Putamen (tissue), 1 donor: ENCODE data around the gene CAMSAP2.

Source experiments
- DNase-seq: peaks from one replicate; pipeline ENCODE4 v3.0.0-alpha.2; 2016; ENCODE audit warnings: low spot score

CAMSAP2 gene

DNA sequence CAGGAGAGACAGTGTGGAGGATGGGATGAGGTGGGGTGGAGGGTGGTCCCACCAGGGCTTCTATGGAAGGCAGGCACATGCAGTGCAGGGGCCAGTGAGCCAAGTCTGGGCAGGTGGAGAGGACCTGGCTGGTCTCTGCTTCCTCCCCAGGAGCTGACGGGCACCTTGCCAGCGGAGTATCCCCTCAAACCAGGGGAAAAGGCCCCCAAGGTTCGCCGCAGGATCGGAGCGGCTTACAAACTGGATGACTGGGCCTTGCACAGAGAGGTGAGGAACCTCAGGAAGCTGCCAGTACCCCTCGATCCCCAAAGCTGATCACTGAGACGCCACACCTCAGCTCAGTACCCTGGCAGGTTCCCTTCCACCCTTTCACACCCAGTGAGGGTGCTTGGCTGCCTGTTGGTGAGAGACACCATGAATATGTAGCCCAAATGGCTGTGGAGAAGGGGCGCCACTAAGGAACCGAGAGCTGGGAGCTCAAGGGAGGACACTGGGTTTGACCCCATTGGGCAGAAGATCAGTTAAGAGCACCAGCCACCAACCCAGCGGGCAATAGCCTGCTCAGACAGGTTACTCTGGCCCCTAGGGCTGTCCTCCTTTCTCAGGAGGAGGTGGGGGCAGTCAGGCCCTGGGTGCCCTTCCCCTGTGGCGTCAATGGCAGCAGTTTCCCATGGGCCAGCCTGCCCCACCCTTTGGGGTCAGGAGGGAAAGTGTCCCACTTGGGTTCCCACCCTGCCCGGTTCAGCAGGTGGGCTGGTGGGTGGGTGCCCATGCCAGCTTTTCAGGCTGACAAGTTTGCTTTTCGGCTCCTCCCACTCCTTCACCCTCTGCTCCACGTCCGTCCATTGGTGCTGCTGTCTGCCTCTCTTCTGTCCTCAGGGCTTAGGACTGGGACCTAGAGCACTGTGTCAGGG lies 161.5 kb downstream of the CAMSAP2 start:
- DNase-seq = no peak

DNA sequence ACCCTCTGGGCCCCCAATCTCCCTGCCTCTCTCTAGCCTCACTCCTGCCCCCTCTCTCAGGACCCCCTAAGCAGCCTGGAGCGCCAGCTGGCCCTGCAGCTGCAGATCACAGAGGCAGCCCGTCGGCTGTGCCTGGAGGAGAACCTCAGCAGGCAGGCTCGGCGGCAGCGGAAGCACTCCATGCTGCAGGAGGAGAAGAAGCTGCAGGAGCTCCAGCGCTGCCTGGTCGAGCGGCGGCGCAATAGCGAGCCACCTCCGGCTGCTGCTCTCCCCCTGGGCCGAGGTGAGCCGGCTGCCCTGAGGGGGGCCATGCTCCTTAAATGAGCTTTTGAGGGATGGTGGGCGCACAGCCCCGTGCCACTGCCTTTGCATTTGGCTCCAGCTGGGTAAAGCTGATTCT lies 162.2 kb downstream of the CAMSAP2 start:
- DNase-seq = no peak

DNA sequence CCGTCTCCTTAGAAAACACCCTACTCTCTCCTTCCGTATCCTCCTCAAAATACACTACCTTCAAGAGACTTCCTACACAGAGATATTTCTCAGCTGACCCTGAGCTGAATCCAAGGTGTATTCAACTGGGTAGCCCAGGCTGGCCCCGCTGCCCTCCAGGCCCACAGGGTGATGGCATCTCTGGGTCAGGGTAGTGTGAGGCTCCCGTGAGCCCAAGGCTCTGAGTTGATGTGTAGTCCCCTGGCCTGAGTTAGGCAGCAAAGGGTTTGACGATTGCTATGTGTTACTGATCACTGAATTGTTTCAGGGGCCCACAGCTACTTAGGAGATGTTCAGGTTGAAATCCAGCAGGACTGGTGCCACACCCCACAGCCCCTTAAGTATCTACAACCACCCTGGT lies 162.7 kb downstream of the CAMSAP2 start:
- DNase-seq = no peak

DNA sequence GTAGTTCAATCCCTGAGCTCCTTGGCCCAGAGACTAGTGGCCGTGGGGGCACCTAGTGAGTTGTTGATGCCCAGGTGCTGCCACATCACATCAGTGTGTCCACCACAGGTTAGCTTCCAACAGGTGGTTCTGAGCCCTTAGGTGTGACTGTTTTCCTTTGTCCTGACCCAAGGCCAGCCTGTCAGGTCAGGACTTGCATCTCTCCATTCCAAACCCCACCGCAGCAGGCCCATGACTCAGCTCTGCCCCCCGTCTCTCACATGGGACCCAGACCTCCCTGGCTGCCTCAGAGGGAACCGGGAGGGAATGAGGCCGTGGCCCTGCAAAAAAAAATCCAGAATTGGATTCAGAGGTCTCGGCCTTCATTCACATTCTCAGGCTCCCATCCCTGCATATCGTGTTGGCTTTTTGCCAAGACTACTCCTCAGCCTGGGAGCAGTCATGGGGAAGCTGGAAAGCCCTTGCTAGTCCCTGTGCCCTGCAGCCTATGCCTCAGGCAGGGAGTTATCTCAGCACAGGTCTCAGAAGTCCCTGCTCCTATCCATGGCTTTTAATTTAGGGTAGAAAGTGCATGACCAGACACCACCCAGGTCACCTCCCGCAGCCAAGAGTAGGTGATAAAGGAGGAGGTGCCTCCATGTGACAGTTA lies 163.2 kb downstream of the CAMSAP2 start:
- no peak for DNase-seq

DNA sequence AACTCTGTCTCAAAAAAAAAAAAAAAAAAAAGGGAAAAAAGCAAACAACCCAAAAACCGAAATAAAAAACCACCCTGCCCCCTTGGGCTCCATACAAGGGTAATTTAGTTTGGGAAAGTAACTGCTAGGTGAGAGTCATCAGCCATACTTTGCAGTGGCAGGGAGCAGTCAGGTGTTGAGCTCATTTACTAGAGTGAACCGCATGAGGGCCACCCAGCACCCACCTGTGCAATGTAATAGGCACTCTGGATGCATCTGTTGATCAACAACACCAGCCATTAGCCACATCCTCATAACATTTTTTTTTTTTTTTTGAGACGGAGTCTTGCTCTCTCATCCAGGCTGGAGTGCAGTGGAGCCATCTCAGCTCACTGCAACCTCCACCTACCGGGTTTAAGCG lies 165.1 kb downstream of the CAMSAP2 start:
- DNase-seq = no peak

DNA sequence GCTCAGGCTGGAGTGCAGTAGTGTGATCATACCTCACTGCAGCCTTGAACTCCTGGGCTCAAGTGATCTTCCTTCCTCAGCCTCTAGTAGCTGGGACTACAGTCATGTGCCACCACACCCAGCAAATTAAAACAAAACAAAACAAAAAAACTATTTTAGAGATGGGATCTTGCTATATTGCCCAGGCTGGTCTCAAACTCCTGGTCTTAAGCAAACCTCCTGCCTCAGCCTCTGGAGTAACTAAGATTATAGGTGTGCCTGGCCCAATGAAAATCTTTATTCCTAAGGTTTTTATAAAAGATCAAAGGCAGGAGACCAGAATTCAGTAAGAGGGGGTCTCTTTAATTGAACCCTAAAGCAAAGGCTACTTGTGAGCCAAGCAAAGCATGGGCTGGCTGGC lies 166.1 kb downstream of the CAMSAP2 start:
- no peak for DNase-seq

DNA sequence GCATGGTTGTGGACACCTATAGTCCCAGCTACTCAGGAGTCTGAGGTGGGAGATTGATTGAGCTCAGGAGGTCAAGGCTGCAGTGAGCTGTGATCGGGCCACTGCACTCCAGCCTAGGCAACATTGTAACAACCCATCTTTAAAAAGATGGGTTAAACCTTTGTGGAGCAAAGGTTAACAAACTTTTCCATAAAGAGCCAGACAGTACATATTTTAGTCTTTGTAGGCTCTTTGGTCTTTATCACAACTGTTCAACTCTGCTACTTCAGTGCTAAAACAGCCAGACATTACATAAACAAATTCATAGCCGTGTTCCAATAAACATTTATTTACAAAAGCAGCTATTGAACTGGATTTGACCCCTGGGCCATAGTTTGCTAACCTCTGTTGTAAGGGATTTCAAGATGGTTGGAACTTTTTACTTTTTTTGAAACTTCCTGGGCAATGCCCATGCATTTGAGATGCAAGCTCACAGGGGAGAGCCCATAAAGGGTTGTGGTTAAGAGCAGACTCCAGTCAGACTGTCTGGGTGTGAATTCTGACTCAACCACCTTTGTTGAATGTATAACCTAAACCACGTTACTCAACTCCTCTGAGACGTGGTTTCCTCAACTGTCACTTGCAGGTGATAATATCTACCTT lies 166.8 kb downstream of the CAMSAP2 start:
- no peak for DNase-seq

DNA sequence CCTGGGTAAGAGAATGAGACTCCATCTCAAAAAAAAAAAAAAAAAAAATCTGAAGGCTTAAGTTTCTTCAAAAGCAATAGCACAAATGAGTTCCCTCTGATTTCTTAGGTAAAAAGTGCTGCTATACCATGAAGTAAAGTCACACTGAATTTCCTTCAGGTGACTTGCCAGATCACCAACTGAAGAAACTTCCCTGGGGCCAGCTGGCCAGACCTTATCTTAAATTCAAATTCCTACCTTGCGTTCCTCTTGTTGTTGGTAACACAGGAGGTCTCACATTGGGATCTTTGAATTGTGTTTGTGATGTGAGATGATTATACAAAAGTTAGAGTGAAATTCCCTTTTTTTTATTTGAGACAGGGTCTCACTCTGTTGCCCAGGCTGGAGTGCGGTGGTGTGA lies 167.8 kb downstream of the CAMSAP2 start:
- no peak for DNase-seq

DNA sequence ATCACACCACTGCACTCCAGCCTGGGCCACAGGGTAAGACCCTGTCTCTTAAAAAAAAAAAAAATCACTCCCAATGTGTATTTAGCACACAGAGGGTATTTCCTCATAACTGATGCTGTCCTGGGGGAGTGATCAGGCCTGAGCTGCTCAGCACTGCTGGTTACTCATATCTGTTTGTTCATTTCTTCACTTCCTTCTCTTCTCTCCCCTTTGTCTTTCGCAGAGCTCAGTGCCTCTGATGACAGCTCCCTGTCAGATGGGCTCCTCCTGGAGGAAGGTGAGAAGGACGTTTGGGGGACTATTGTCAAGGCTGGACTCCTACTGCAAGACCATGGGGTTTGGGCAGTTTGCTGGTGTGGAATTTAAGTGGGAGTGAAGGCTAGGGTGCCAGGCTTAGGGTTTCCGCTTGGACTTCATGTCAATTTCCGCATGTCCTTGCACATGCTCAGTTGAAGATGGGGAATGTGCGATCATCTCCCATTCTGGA lies 169.0 kb downstream of the CAMSAP2 start:
- DNase-seq = no peak

DNA sequence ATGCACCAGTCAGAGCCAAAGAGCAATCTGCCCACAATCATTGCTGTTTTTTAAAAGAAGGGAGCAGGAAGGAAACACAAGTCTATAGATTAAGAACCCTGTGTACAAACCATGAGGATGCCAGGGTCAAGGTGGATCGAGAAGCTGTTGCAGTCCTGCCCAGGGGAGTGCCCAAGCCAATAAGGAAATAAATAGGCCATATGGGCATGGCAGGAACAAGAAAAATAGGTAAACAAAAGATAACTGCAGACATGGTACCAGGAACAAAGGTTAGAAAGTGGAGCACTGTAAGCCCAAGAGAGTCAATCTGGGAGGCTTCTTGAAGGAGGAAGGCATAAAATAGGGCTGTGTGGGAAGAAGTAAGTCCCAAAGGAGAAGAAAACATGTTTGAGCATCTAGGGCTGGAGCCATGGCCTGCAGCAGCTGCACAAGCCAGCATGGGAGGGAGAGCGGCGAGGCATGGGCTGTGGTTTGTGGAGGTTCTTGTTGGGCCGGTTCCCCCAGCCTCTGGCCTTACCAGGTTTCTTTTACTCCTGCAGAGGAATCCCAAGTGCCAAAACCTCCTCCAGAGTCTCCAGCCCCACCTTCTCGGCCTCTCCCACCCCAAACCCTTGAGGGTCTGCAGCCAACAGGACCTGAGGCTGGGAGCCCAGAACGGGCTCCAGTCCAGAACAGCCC lies 169.6 kb downstream of the CAMSAP2 start:
- DNase-seq = no peak

DNA sequence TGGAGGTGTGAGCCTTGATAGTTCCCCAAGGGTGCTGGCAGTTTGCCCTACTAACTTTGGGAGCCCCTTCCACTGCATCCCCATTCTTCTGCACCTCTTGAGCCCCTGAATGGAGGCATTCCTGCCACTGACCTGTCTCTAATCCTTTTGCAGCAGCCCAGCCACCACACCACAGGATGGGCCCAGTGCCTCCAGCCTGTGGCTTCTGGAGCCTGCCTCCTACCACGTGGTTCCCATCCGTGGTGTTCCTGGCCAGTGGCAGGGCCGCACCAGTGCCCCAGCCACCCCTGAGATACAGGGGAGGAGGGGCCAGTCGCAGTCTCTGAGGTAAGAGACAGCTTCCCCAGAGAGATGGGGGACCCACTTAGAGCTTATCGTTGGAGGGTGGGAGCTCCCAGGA lies 170.4 kb downstream of the CAMSAP2 start:
- DNase-seq = no peak

DNA sequence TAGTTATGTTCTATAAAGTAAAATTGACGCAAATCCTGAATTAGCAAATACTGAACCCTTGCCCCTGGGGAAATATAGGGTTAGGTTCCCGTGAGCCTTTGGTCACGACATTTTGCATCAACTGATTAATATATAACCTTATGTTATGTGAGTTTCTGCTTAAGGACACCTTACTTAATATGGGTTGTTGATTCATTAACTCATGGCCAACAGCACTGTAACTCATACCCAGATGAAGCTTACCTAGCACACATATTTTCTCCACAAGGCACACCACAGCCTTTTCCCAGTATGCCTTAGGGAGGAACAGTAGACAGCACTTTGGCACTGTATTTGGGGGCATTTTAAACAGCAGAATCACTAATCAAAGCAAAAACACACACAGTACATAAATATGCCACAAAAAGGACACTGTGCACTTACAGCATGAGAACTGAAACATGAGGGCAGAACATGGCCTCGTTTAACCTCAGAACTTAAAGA lies 171.1 kb downstream of the CAMSAP2 start:
- DNase-seq = no peak
